UCSD-AML1 (cell line): ENCODE results near the gene PSORS1C2.

Experiments
- DNase-seq: peaks from one replicate; lab custom pipeline; 2025; ENCODE audit not compliant: unreplicated experiment; lab: John Stamatoyannopoulos, UW

The PSORS1C2 gene

GRCh38 chr6:31114970-31115849 is 23.7 kb downstream of the PSORS1C2 start:
- no peak for DNase-seq

- DNase-seq: no peak
Observed at GRCh38 chr6:31114541-31114878, 24.4 kb downstream of the PSORS1C2 start, which contains the start of gene PSORS1C1. PSORS1C1 (plus strand) TSS chr6:31114800; CDS start chr6:31129633, 14,833 bp downstream.

- no peak for DNase-seq
Observed at GRCh38 chr6:31113861-31114540, 24.9 kb downstream of the PSORS1C2 start.

GRCh38 chr6:31112478-31112877 is 26.4 kb downstream of the PSORS1C2 start, which contains the start of gene C6orf15:
C6orf15 (minus strand) TSS chr6:31112575; CDS start chr6:31112555, 20 bp downstream.
- no peak for DNase-seq

GRCh38 chr6:31111712-31112111 is 27.2 kb downstream of the PSORS1C2 start:
- no peak for DNase-seq

- DNase-seq: no peak
Observed at GRCh38 chr6:31110825-31111582, 27.9 kb downstream of the PSORS1C2 start.

- no peak for DNase-seq
Observed at GRCh38 chr6:31107052-31107451, 31.8 kb downstream of the PSORS1C2 start.

- DNase-seq: no peak
Observed at GRCh38 chr6:31103136-31103535, 35.7 kb downstream of the PSORS1C2 start.

GRCh38 chr6:31098449-31098938 is 40.4 kb downstream of the PSORS1C2 start:
- no peak for DNase-seq

- DNase-seq: no peak
Observed at GRCh38 chr6:31096656-31097055, 42.2 kb downstream of the PSORS1C2 start.

GRCh38 chr6:31096215-31096614 is 42.7 kb downstream of the PSORS1C2 start:
- DNase-seq: no peak

GRCh38 chr6:31094389-31094881 is 44.4 kb downstream of the PSORS1C2 start:
- DNase-seq: peak; percentile 51

GRCh38 chr6:31092769-31093505 is 45.9 kb downstream of the PSORS1C2 start:
- DNase-seq: no peak

GRCh38 chr6:31092238-31092637 is 46.6 kb downstream of the PSORS1C2 start:
- no peak for DNase-seq

GRCh38 chr6:31091680-31092079 is 47.2 kb downstream of the PSORS1C2 start:
- no peak for DNase-seq

- DNase-seq: no peak
Observed at GRCh38 chr6:31090973-31091364, 47.9 kb downstream of the PSORS1C2 start.

GRCh38 chr6:31090275-31090972 is 48.4 kb downstream of the PSORS1C2 start:
- DNase-seq: no peak
